ENCODE results near the gene AIFM2.
A peak's percentile ranks its signal among the peaks of the same experiment; 100 is the strongest.
"Not testable (repeated sequence)": the region's sequence is repeated elsewhere in the genome, so short reads cannot be mapped to it uniquely, and the experiment has no call there.

AIFM2 gene

DNA sequence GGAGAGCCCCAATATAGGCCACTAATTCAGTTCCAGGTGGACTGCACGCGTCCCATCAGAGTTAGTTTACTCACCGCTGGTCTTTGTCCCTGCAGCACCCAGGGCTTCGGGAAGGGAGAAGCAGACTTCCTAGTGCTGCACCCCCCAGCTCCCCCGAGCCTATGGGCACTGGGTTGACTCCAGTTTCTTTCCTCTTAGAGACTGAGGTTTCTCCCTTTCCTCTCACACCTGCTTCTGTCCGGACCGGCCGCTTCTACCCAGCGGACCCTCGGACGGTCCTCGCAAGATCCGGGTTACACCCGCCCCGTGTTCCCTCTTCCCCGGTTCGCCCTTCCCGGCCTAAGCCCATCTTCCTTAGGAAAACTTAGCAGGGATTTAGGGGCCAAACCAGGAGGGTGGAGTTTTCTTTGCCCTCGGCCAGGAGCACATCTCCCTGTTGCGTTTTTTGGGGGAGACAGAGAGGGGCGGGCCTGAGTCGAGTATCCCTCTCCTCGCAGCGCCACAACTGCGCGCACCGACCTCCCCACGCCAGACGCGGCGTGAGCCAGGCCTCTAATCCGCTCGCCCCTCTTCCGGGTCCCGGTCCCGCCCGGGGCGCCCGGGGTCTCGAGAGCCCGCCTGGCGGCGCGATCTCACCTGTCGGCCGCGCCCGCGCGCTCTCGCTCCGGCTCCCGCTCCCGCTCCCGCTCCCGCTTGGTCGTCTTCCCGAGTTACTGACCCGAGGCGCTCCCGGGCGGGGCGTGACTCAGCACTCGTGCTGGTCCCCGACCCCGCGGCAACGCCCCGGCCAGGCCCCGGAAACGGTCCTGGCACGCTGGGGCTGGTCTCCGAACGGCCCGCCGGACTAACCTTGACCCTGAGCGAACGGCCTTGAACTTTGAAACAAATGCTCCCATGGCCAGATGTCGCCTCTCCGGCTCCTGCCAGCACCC is at the start of gene AIFM2:
Gene AIFM2 (minus strand): TSS at position 728 of the 932 bp plus-strand sequence. CDS start 8,741 bp downstream, outside the sequence.
- peak; percentile 40 for DNase-seq

DNA sequence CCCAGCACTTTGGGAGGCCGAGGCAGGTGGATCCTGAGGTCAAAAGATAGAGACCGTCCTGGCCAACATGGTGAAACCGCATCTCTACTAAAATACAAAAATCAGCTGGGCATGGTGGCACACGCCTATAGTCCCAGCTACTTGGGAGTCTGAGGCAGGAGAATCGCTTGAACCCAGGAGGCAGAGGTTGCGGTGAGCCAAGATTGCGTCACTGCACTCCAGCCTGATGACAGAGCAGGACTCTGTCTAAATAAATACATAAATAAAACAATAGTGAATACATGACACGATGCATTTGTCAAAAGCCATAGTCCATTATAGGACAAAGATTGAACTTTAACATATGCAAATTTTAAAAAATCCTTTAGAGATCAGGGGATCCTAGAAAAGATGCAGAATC is 46.6 kb upstream of the AIFM2 start:
- DNase-seq: not testable (repeated sequence)

DNA sequence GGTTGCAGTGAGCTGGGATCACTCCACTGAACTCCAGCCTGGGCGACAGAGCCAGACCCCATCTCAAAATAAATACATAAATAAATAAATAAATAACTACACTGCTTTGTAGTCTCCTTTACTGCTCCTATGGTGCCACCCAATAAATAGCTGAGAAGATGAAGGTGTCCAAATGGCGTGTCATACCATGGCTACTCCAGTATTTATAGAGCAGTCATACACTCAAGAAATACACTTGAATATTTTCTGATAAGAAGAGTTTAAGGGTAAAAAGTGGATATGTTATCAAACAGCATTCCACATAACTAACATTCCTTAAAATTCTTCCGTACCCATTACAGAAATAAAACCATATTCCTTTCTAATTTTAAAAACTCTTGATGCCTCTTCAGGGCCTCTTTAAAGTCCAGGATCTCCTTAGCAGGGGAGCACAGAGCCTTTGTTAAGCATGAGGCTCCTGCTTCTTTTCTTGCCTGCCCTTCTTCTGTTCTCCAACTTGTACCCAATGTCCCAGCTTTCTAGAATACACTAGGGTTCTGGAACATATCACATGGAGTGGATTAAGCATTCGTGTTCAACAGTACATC is 45.6 kb upstream of the AIFM2 start:
- DNase-seq: no peak

DNA sequence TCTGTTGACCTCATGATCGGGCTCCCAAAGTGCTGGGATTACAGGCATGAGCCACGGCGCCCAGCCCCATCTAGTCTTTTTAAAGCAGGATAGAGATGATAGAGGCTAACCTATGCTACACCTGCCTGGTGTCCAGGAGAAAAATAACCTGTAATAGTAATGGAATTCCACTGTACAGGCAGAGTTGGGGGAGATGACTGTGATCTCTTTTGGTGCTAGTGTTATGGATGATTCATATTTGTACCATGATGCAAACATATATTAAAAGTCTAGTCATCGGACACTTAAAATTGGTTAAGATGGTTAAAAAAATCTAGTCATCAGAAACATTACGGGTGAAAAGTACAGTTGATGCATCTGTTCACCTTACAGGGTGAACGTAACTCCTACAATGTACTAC is 43.8 kb upstream of the AIFM2 start:
- DNase-seq: no peak

DNA sequence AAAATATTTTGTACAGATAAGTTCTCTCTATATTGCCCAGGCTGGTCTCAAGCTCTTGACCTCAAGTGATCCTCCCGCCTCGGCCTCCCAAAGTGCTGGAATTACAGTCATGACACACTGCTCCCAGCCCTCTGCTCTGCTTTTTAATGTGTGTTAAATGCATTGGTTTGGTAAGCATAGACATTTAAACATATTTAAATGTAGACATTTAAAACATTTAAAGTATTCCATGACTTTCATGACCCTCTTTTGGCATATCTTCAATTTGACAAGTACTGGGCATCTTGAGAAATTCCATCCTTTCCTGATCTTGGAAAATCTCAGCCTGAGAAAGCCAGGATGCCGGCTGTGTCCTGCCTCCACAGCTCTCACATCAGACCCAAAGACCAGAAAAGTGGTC is 42.9 kb upstream of the AIFM2 start:
- no peak for DNase-seq

DNA sequence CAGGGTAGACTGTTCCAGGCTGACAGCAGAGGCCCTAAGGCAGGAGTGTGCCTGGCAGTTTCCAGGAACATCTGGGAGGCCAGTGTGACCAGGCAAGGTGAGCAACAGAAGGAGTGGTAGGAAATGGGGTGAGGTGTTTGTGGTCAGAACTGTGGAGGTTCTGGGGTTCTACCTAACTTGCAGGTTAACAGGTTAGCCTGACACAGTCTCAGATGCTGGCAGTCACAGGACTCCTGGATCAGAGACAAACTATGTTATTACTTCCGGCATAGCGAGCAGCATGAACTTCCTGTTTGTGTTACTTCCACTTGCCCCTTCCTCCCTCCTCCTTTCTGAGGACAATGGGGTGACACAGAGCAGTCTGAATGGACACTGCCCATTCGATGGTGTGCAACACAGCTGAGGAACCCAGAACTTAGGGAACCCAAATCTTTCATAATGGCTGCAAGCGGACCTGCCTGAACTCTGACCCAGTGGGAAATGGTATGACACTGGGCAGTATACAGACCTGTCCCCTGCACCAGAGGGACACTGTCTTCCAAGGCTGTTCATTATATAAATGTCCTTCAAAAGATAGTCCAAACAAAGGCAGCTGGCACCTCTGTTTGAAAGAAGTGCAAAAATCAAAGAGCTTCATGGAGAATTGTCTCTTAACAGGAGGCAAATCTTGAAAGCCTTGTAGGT is 41.6 kb upstream of the AIFM2 start:
- DNase-seq: peak; percentile 43

DNA sequence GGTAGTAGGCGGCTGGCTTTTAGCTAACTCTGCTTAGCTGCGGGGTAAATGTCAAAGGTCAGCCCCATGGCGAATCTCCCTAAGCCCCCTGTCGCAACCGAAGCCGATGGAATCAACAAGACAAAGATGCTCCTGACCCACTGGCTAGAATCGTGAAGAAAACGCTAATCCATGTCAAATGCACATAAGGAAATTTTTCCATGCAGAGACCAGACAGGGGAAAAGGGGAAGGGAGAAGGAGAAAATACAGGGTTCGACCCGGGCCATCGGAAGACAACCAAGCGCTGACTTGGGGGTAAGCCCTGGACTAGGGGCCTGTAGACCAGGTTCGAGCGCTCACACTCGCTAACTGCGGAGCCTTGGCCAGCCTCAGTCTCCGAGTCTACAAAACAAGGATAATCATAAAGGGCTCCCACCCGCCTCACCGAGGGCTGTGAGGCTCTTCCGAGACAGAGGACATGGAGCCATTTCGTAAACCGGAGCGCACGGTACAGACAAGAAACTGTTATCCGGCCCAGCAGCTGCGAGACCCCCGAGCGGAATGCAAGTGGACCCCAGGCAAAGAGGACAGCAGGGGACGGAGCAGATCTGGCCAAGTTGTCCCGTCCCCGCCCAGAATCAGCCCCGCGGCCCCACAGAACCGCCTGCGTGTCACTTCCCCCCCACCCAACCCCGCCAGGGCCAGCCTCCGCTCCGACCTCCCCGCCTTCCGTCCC is 37.2 kb upstream of the AIFM2 start:
- no peak for DNase-seq

DNA sequence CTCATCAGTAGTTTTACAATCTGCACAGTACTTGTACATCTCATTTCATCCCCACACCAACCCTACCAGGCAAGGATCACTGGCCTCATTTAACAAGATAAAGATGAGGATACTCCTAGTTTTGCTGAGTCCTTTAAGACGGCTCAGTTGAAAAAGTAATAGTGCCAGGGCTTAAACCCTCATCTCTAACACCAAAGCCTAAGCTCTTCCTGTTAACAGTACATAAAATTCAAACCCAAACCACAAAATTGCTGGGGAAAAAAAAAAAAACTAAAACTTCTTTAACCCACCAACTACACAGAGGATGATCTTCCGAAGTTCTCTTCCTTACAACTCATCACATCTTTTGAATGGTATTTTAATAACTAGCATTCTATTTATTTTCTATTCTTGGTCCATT is 36.4 kb upstream of the AIFM2 start:
- no peak for DNase-seq

DNA sequence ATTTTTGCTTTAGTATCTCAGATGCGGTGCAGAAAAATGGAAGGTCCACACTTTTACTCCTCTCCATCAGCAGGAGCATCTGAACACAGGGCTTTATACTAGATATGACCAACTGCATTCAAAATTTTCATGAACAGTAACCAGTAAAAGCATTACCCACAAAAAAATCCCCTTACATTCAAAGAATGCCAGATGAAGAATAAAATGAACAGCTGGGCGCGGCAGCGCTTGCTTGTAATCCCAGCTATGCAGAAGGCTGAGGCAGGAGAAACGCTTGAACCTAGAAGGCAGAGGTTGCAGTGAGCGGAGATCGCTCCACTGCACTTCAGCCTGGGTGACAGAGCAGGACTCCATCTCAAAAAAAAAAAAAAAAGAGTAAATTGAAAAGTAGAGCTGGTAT is 34.6 kb upstream of the AIFM2 start:
- no peak for DNase-seq

DNA sequence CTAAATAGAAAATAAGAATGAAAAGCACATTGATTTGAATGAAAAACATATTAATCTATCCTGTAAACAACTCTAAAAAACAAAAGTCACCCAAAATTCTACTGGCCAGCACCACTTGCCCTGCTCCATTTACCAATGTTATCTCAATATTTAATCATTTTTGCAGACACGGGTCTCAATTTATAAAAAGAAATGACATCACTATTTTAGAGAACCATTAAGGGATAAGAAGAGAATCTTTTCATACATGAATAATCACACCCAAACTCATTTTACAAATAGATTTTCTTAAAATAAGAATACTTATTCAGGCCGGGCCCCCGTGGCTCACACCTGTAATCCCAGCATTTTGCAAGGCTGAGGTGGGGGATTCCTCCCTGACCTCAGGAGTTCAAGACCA is 33.8 kb upstream of the AIFM2 start:
- DNase-seq: no peak

DNA sequence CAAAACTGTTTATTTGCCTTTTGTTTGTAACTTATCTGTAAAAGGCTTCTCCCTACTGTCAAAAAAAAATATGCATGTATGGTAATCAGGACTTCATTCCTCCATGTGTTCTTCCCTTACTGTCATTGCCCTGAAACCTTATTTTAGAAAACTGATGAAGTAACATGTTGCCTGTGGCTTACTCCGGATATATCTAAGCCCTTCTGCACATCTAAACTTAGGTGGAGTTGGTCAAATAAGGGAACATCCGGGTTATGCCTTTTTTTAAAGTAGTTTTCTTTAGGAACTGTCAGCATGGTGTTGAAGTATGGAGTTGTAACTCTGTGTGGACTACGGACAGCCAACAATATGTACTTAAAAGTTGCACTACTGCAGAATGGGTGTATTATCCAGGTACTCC is 31.5 kb upstream of the AIFM2 start:
- no peak for DNase-seq

DNA sequence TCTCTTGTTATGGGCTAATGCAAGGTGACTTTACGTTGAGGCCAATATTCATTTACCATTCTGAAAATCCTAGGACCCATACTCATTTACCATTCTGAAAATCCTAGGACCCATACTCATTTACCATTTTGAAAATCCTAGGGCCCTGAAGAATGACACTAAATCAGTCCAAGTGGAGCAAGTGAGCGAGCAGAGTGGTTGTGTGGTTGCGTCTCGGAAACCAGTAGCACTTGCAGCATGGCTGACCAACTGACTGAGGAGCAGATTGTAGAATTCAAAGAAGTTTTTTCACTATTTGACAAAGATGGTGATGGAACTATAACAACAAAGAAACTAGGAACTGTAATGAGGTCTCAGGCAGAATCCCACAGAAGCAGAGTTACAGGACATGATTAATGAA is 30.8 kb upstream of the AIFM2 start:
- DNase-seq: no peak

DNA sequence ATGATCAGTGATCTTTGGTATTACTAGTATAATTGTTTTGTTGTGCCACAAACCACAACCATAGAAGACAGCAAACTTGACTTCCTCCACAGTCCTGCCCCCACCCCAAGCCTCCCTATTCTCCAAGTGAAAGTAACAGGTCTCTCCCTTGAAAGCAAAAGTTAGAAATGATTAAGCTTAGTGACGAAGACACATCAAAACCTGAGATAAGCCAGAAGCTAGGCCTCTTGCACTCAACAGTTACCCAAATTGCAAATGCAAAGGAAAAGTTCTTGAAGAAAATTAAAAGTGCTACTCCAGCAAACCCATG is 30.2 kb upstream of the AIFM2 start:
- DNase-seq: peak; percentile 37

DNA sequence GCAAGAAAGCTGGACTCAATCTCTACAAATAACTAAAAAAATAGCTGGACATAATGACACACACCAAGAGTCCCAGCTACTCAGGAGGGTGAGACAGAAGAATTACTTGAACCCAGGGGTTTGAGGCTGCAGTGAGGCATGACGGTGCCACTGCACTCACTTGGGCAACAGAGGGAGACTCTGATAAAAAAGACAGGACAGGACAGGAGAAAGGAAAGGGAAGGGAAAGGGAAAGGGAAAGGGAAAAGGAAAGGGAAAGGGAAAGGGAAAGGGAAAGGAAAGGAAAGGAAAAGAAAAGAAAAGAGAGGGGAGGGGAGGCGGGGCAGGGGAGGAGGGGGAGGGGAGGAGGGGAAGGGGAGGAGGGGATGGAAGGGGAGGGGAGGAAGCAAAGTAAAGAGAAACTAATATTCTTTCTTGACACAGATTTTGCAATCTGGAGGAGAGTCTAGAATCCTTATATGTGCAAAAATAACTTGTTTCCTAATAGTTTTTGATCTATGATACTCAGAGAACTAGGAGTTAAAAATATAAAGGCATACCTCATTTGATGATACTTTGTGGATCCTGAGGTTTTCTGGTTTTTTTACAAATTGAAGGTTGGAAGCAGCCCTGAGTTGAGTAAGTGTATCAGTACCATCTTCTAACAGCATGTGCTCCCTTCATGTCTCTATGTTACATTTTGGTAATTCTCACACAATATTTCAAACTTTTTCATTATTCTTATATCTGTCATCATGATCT is 29.7 kb upstream of the AIFM2 start:
- no peak for DNase-seq

DNA sequence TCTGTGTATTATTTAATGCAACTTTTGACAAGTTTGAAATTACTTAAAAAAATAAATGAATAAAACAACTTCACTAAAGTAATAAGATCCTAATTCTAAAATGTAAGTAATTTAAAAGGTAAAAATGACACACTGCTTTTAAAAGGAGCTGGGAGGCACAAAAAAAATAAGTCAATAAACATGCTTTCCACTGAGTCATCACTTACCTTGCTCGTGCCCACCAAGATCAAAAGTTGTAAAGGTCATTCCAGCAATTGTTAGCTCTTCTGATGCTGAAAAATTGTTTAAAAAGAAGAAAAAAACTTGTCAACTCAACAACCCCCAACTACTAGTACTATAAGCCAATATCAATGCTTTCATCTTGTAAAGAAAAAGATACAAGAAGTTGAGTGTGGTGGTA is 28.2 kb upstream of the AIFM2 start:
- no peak for DNase-seq

DNA sequence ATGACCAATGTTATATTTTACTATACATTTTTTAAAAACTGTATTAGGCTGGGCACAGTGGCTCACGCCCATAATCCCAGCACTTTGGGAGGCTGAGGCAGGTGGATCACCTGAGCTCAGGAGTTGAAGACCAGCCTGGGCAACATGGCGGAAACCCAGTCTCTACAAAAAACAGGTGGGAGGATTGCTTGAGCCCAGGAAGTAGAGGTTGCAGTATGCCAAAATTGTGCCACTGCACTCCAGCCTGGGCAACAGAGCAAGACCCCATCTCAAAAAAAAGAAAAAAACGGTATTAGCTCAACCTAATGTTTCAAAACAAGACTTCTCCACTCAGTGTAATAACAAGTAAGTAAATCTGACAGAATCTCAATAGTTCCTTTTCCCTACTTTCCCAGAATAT is 26.7 kb upstream of the AIFM2 start:
- not testable (repeated sequence) for DNase-seq

DNA sequence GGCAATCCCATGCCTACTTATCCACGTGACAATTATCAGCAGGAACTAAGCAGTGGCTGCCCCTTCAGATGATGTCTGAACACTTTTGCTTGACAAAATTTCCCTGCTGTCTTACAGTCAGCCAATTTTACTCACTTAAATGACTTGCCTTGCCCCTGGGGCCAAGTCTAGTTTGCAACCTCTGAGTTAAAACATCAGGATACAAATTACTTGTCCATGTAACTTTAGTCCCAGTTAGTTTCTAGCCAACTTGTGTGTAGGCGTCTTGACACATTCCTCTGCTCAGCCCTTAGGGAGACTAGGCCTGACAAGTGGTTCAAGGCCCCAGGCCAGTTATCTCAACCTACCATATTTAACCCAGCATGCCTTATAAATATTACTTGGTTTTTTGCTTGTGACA is 25.5 kb upstream of the AIFM2 start:
- no peak for DNase-seq

DNA sequence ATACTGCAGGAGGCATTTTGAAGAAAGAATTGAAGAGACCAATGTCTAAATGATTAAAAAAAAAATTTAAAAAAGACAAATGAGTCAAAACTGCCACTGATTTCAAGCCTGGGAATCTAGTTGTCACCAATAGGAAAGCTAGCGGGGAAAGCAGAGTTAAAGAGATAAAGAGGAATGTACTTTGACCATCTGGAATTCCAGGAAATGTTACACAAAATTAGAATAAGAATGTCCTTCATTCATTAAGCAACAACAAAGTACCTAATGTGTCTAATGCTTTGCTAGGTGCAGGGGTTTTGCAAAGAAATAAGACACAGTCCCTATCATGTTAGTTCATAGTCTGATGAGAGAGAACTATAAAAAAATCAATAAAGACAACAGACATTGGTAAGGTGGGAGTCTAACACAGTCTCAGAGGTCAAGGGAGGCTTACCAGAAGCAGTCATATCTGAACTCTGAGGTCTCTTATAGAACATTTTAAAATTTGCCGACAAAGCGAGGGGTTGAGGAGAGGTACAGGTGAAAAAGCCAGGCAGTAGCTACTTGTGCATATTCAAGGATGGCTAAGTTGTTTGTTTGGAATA is 22.7 kb upstream of the AIFM2 start:
- no peak for DNase-seq

DNA sequence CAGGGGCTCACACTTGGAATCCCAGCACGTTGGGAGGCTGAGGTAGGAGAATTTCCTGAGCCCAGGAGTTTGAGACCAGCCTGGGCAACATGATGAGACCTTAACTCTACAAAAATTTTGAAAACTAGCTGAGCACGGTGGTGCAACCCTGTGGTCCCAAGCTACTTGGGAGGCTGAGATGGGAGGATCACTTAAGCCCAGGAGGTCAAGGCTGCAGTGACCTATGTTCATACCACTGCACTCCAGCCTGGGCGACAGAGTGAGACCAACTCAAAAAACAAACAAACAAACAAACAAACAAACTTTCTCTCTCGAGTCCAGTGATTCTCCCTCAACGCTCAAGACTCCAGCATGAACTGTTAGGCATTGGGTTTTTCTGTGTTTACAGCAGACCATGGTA is 15.9 kb upstream of the AIFM2 start:
- DNase-seq: no peak

DNA sequence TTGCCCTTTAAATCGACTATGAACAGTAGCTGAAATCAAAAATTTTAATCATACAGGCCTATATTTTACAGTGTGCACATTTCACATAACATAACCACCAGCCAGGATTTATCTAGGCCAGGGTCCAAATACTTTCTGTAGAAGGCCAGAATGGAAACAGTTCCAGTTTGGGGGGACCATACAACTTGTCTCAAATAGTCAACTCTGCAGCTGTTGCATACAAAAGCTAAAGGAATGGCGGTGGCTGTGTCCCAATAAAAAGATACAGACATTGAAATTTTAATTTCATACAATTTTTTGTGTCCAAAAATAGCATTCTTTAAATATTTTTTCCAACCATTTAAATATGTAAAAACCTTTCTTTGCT is 14.6 kb upstream of the AIFM2 start:
- DNase-seq: no peak

DNA sequence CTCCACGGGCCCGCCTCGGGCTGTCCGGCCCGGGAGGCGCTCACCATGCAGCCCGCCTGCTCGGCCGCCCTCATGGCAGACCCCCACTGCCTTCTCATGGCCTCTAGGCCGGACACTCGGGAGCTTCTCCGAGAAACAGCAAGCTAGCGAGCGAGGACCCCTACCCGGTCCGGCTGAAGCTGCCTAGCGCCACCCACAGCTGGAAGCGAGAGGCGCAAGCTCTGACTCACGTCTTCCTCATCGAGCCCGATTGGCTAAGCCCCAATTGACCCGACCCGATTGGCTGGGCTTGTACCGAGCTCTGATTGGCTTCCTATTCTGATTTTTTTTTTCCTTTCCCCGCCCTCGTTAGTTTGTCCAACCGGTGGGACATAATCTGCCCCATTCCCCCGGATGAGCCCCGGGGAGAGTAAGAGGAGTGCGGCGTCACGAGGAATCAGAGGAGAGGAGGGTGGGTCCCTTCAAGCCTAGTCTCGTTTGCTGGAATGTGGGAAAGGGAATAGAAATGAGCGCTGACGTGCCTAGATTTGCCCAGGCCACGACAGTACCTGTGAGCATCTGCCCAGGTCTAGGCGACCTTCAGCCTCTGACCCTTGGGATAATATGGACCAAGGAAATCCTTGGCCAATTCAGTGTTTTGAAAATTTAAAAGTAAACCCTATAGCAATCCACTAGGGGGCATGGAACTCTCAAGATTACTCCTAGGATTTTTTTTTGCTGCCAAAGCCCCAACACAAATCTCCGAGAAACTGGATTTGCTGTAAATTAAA is 14.0 kb upstream of the AIFM2 start, which contains the start of gene TYSND1:
Gene TYSND1 (minus strand): TSS at position 212 of the 770 bp plus-strand sequence. CDS start 114 bp downstream, at position 98.
- peak; percentile 90 for DNase-seq

All from activated gamma-delta T cell treated with Interleukin-2 at 50 U/mL for 16 hours (primary cell).